HCT116 (cell line): ENCODE results near the gene KIN.
"Not testable (repeated sequence)": the region's sequence is repeated elsewhere in the genome, so short reads cannot be mapped to it uniquely, and the experiment has no call there.

ENCODE experiments used
- CEBPB ChIP-seq: IDR thresholded peaks from 2 replicates; pipeline ENCODE4 v1.6.1; 2012; ENCODE audit warnings: low read depth
- EZH2 ChIP-seq: fragments of 200-600 bp; sonication (generic); IDR thresholded peaks from 2 replicates; pipeline ENCODE4 v1.6.1; 2017; ENCODE audit warnings: antibody characterized with exemption, mixed run types
- EZH2phosphoT487 ChIP-seq: fragments of 200-600 bp; IDR thresholded peaks from 2 replicates; pipeline ENCODE4 v1.6.1; 2018; ENCODE audit warnings: antibody characterized with exemption, borderline replicate concordance
- POLR2A ChIP-seq: IDR thresholded peaks from 2 replicates; pipeline ENCODE4 v1.7.0; 2011; ENCODE audit warnings: borderline replicate concordance; ENCODE audit not compliant: insufficient read depth, insufficient read length; ENCODE audit errors: extremely low read depth
- POLR2AphosphoS5 ChIP-seq: IDR thresholded peaks from 2 replicates; pipeline ENCODE4 v1.6.1; 2011; ENCODE audit warnings: mild to moderate bottlenecking, low read depth, low read length, moderate library complexity
- YY1 ChIP-seq: IDR thresholded peaks from 2 replicates; pipeline ENCODE4 v1.6.1; 2011; ENCODE audit warnings: low read length, low read depth, moderate library complexity, mild to moderate bottlenecking; ENCODE audit not compliant: insufficient replicate concordance; ENCODE audit errors: extremely low read depth
- TF ChIP-seq, protein P1 (sequence below): IDR thresholded peaks from 2 replicates; pipeline ENCODE4 v1.6.1; 2012
- TF ChIP-seq, protein P2 (sequence below), 3 experiments: fragments of 200-600 bp in 1 of 3; sonication (generic) in 1 of 3; IDR thresholded peaks in 2 of 3; conservative IDR thresholded peaks in 1 of 3; 2 replicates each; pipeline ENCODE4 v1.5.1; 2012 to 2017; ENCODE audit warnings: low read depth in 2 of 3, low read length in 2 of 3, antibody characterized with exemption in 1 of 3, borderline replicate concordance in 1 of 3, control low read depth in 1 of 3, mild to moderate bottlenecking in 1 of 3, mixed read lengths in 1 of 3, mixed run types in 1 of 3, moderate library complexity in 1 of 3; ENCODE audit not compliant: insufficient read depth in 1 of 3
- TF ChIP-seq, protein P3 (sequence below): IDR thresholded peaks from 2 replicates; pipeline ENCODE4 v1.6.1; 2012; ENCODE audit warnings: low read depth

DNA sequence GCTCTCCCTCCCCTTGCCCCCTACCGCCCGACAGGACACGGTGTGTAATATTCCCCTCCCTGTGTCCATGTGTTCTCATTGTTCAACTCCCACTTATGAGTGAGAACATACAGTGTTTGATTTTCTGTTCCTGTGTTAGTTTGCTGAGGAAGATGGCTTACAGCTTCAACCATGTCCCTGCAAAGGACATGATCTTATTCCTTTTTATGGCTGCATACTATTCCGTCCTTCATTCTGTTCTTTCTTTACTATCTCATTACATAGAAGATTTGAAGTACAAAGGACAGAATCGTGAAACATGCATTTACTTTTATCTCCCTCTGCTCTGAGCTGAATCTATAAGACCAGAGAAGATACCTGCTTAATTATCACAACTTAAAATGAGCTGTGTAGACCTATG, 76.7 kb downstream of the KIN start:
- not testable (repeated sequence) for TF ChIP-seq EZH2, EZH2phosphoT487, POLR2A, CEBPB, YY1, POLR2AphosphoS5
- TF ChIP-seq, protein P1, sequence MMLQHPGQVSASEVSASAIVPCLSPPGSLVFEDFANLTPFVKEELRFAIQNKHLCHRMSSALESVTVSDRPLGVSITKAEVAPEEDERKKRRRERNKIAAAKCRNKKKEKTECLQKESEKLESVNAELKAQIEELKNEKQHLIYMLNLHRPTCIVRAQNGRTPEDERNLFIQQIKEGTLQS, result not testable (repeated sequence)
- TF ChIP-seq, protein P2, sequence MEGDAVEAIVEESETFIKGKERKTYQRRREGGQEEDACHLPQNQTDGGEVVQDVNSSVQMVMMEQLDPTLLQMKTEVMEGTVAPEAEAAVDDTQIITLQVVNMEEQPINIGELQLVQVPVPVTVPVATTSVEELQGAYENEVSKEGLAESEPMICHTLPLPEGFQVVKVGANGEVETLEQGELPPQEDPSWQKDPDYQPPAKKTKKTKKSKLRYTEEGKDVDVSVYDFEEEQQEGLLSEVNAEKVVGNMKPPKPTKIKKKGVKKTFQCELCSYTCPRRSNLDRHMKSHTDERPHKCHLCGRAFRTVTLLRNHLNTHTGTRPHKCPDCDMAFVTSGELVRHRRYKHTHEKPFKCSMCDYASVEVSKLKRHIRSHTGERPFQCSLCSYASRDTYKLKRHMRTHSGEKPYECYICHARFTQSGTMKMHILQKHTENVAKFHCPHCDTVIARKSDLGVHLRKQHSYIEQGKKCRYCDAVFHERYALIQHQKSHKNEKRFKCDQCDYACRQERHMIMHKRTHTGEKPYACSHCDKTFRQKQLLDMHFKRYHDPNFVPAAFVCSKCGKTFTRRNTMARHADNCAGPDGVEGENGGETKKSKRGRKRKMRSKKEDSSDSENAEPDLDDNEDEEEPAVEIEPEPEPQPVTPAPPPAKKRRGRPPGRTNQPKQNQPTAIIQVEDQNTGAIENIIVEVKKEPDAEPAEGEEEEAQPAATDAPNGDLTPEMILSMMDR (IDR thresholded peaks at IDR 0.05 in 2 of 3, conservative IDR thresholded peaks at IDR 0.05 in 1 of 3; ENCODE audit: borderline replicate concordance in 1 of 3, insufficient read depth in 1 of 3, low read depth in 2 of 3, low read length in 2 of 3), result not testable (repeated sequence)
- TF ChIP-seq, protein P3, sequence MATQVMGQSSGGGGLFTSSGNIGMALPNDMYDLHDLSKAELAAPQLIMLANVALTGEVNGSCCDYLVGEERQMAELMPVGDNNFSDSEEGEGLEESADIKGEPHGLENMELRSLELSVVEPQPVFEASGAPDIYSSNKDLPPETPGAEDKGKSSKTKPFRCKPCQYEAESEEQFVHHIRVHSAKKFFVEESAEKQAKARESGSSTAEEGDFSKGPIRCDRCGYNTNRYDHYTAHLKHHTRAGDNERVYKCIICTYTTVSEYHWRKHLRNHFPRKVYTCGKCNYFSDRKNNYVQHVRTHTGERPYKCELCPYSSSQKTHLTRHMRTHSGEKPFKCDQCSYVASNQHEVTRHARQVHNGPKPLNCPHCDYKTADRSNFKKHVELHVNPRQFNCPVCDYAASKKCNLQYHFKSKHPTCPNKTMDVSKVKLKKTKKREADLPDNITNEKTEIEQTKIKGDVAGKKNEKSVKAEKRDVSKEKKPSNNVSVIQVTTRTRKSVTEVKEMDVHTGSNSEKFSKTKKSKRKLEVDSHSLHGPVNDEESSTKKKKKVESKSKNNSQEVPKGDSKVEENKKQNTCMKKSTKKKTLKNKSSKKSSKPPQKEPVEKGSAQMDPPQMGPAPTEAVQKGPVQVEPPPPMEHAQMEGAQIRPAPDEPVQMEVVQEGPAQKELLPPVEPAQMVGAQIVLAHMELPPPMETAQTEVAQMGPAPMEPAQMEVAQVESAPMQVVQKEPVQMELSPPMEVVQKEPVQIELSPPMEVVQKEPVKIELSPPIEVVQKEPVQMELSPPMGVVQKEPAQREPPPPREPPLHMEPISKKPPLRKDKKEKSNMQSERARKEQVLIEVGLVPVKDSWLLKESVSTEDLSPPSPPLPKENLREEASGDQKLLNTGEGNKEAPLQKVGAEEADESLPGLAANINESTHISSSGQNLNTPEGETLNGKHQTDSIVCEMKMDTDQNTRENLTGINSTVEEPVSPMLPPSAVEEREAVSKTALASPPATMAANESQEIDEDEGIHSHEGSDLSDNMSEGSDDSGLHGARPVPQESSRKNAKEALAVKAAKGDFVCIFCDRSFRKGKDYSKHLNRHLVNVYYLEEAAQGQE, result not testable (repeated sequence)
